IPS-18a (cell line): ENCODE data around the gene KRT9.

Experiments used
- H3K27ac ChIP-seq: one replicate; pipeline ENCODE4 v1.5.1; 2013; ENCODE audit warnings: low read length
- H3K27me3 ChIP-seq: one replicate; pipeline ENCODE4 v1.6.1; 2013; ENCODE audit warnings: mild to moderate bottlenecking, low read length; ENCODE audit not compliant: control insufficient read depth, insufficient read depth
- H3K36me3 ChIP-seq: one replicate; pipeline ENCODE4 v1.6.1; 2013; ENCODE audit warnings: low read depth, low read length; ENCODE audit not compliant: control insufficient read depth
- H3K4me1 ChIP-seq: one replicate; pipeline ENCODE4 v1.6.1; 2013; ENCODE audit warnings: low read depth, low read length; ENCODE audit not compliant: control insufficient read depth
- H3K4me3 ChIP-seq: one replicate; pipeline ENCODE4 v1.5.1; 2013; ENCODE audit warnings: low read length
- H3K9ac ChIP-seq: one replicate; pipeline ENCODE4 v1.6.1; 2013; ENCODE audit warnings: mild to moderate bottlenecking, low read length, moderate library complexity
- H3K9me3 ChIP-seq: one replicate; pipeline ENCODE4 v1.6.1; 2013; ENCODE audit warnings: low read depth, low read length; ENCODE audit not compliant: control insufficient read depth

Gene KRT9

DNA sequence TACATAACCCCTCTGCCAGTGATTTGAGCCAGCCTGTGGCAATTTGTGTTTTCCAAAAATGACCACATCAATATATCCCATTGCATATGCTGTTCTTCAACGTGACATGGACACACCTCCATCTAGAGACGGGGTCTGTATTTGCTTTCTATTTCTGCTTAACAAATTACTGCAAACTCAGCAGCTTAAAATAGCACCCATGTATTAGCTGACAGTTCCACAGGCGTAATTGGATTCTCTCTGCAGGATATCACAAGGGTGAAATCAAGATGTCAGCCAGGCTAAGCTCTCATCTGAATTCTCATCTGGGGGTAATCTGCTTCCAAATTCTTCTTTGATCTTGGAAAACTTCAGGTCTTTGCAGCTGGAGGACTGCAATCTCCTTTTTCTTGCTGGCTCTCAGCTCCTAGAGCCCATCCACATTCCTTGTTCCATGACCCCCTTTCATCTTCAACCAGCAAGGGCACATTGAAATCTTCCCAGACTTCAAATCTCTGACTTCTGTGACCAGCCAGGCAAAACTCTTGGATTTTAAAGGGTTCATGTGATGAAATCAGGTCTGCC is 8.2 kb downstream of the KRT9 start:
- Histone ChIP-seq H3K27me3 (no peaks in the 10 kb centered on the region), H3K36me3 (no peaks in the 10 kb centered on the region), H3K9ac (no peak overlapping the region), H3K4me3 (no peak overlapping the region), H3K9me3 (no peaks in the 10 kb centered on the region), H3K27ac (no peak overlapping the region), H3K4me1 (no peaks in the 10 kb centered on the region)

- Histone ChIP-seq H3K9me3 (no peaks in the 10 kb centered on the region), H3K4me1 (no peaks in the 10 kb centered on the region), H3K9ac (no peak overlapping the region), H3K4me3 (no peak overlapping the region), H3K36me3 (no peaks in the 10 kb centered on the region), H3K27me3 (no peaks in the 10 kb centered on the region), H3K27ac (no peak overlapping the region)
Measured at GRCh38 chr17:41561554-41561953, 10.3 kb downstream of the KRT9 start.

GRCh38 chr17:41559548-41559947 is 12.3 kb downstream of the KRT9 start:
- Histone ChIP-seq H3K4me1 (no peaks in the 10 kb centered on the region), H3K27ac (no peak overlapping the region)

DNA sequence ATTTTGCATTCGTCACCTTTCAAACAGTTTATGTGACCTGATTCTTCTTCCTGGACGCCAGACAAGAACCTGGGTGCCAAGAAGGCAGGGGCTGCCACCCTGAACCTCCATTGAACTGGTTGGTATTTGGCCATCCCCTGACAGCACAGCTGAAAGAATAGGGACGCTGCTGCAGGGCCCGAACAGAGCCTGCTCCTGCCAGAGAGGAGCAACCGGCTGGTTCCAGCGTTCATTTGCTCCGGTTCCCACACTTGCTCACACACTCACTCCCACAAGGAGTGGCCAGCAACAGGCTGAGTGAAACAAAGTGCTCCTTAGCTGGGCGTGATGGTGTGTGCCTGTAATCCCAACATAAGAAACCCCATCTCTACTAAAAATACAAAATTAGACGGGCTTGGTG is 14.9 kb downstream of the KRT9 start:
- no peak overlapping the region for H3K9ac ChIP-seq
- H3K9me3 ChIP-seq: no peaks in the 10 kb centered on the region
- no peaks in the 10 kb centered on the region for H3K27me3 ChIP-seq
- H3K4me1 ChIP-seq: peaks cover 6% of the 10 kb centered on the region
- no peaks in the 10 kb centered on the region for H3K36me3 ChIP-seq
- no peak overlapping the region for H3K4me3 ChIP-seq
- no peak overlapping the region for H3K27ac ChIP-seq

More at GRCh38 chr17:41559548-41559947, 12.3 kb downstream of the KRT9 start:
- no peaks in the 10 kb centered on the region for H3K9me3 ChIP-seq
- H3K9ac ChIP-seq: no peak overlapping the region
- no peaks in the 10 kb centered on the region for H3K27me3 ChIP-seq
- no peak overlapping the region for H3K4me3 ChIP-seq
- H3K36me3 ChIP-seq: no peaks in the 10 kb centered on the region

- no peak overlapping the region for H3K27ac ChIP-seq
- no peak overlapping the region for H3K4me3 ChIP-seq
- no peaks in the 10 kb centered on the region for H3K27me3 ChIP-seq
- no peaks in the 10 kb centered on the region for H3K9me3 ChIP-seq
- H3K9ac ChIP-seq: no peak overlapping the region
- H3K4me1 ChIP-seq: peaks cover 6% of the 10 kb centered on the region
- no peaks in the 10 kb centered on the region for H3K36me3 ChIP-seq
Measured at GRCh38 chr17:41556306-41556705, 15.6 kb downstream of the KRT9 start.

DNA sequence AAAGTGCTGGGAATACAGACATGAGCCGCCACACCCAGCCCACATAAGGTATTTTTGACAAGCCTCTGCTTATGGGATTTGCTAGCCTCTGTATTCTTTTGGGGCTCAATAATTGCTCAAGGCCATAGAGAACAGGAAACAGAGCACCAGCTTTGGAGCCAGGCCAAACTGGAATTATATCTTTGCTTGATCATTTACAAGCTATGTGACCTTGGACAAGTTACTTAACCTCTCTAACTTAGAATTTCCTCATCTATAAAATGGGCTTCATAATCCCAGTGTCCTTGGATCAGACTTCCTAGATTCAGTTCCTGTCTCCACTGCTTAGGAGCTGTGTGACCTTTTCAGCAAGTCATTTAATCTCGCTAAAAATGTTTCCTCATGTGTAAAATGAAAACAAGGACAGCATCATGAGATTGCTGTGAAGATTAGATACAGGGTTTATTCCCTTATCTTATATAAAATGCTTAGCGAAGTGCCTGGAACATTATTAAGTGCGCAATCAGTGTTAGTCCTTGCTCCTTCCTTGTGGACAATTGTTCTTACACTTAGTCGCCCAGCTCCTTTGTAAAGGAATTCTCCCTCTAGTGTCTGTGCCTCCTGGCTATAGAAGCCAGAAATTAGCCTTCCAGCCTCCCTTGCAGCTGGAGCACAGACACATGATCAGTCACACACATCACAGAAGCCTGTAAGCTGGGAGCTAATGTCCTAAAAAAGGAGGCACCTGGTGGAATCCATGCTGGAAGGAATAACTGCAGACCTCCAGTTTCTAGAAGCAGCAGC is 16.6 kb downstream of the KRT9 start:
- Histone ChIP-seq H3K9ac (no peak overlapping the region), H3K27me3 (no peaks in the 10 kb centered on the region), H3K36me3 (no peaks in the 10 kb centered on the region), H3K27ac (no peak overlapping the region), H3K4me1 (peaks cover 6% of the 10 kb centered on the region), H3K4me3 (no peak overlapping the region), H3K9me3 (no peaks in the 10 kb centered on the region)

GRCh38 chr17:41553987-41554680 is 17.7 kb downstream of the KRT9 start:
- H3K4me3 ChIP-seq: no peak overlapping the region
- no peaks in the 10 kb centered on the region for H3K36me3 ChIP-seq
- no peak overlapping the region for H3K27ac ChIP-seq
- no peaks in the 10 kb centered on the region for H3K27me3 ChIP-seq
- H3K9me3 ChIP-seq: no peaks in the 10 kb centered on the region
- peaks cover 10% of the 10 kb centered on the region for H3K4me1 ChIP-seq
- H3K9ac ChIP-seq: no peak overlapping the region

DNA sequence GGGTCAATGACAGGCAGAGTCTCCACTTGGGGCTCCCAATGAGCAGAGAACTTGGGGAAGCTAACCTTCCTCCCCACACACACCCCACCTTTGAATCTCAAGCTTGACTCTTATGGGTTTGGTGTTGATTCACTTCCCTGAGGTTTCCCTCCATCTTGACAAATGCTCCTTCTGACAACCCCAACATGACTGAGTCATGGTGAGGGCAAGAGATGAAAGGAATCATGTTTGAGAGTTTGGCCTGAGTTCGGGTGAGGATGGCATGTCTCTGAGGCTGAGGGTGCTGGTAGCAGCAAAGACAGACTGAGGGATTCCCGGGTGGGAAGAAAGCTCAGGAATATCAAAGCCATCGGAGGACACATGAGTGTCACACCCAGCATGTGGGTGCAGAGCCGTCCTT is 18.7 kb downstream of the KRT9 start:
- Histone ChIP-seq H3K27me3 (peaks cover 3% of the 10 kb centered on the region), H3K4me1 (peaks cover 18% of the 10 kb centered on the region), H3K27ac (no peak overlapping the region), H3K9ac (no peak overlapping the region), H3K4me3 (no peak overlapping the region), H3K9me3 (no peaks in the 10 kb centered on the region), H3K36me3 (no peaks in the 10 kb centered on the region)

- Histone ChIP-seq H3K9ac (no peak overlapping the region), H3K36me3 (no peaks in the 10 kb centered on the region), H3K4me3 (no peak overlapping the region), H3K27me3 (peaks cover 4% of the 10 kb centered on the region), H3K9me3 (no peaks in the 10 kb centered on the region), H3K4me1 (peaks cover 18% of the 10 kb centered on the region), H3K27ac (no peak overlapping the region)
Measured at GRCh38 chr17:41552455-41552854, 19.4 kb downstream of the KRT9 start.

DNA sequence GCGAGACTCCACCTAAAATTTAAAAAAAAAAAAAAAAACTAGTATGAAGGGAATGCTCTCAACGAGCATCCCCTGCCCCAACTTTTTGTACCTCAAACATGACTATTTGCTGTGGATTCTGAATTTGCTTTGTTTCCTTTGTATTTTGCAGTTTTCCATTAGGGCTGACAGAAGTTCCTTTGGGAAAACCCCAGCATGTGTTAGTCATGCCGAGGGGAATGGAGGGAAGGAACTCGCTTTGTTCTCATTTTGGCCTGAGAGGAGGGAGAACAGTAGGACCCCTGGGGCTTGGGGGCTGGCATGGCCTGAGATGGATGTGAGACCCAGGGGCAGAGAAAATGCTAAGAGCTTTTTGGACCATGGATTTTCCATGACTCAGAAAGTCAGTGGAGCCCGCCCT is 20.5 kb downstream of the KRT9 start:
- Histone ChIP-seq H3K9me3 (no peaks in the 10 kb centered on the region), H3K9ac (no peak overlapping the region), H3K27ac (no peak overlapping the region), H3K4me1 (peaks cover 18% of the 10 kb centered on the region), H3K4me3 (no peak overlapping the region), H3K36me3 (no peaks in the 10 kb centered on the region), H3K27me3 (peaks cover 4% of the 10 kb centered on the region)

DNA sequence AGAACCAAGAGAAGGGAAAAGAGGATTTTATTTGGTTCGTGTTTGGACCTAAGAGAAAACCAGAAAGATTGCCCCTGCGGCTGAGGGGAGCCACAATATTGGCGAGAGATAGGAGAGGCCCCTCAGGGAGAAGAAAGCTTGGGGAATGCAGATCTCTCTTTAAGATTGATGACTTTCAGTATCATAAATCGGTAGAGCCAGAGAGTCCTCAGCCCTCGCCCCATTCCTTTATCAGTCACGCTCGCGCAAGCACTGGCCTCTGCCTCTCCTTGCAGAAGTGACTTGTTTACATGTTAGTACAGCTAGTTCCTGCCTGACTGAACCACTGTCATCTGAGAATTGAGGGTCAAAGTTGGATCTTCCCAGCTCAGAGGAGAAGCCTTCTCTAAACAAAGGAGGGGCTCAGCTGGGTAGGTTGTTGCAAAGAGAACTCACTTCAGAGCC is 22.2 kb downstream of the KRT9 start:
- Histone ChIP-seq H3K4me1 (peaks cover 22% of the 10 kb centered on the region), H3K9ac (no peak overlapping the region)

More for the DNA sequence above, 22.2 kb downstream of the KRT9 start:
- Histone ChIP-seq H3K27me3 (peaks cover 4% of the 10 kb centered on the region), H3K4me3 (no peak overlapping the region), H3K36me3 (no peaks in the 10 kb centered on the region), H3K9me3 (no peaks in the 10 kb centered on the region), H3K27ac (no peak overlapping the region)
